B cell (primary cell): ENCODE data around the gene EEFSEC. TPM values are rescaled to one million over a fixed set of nuclear protein-coding genes. Genes with fewer than 3 reads are reported as not detected.

Experiments
- ATAC-seq: fragments of 200-7000 bp; cut with Tn5 transposase; one replicate; pipeline ENCODE4 v1.10.0; 2021; ENCODE audit warnings: low read depth, mild to moderate bottlenecking, moderate number of reproducible peaks, moderate library complexity
- CTCF ChIA-PET: fragments of 350-600 bp; sonication (Branson Sonifier 250); formaldehyde crosslinking; loops from one replicate; lab custom pipeline; 2021; ENCODE audit warnings: antibody characterized with exemption, inconsistent platforms; lab: Charles Lee
- POLR2A ChIA-PET: fragments of 350-600 bp; sonication (Branson Sonifier 250); formaldehyde crosslinking; loops from one replicate; lab custom pipeline; 2021; ENCODE audit warnings: antibody characterized with exemption; lab: Charles Lee
- DNase-seq: peaks from one replicate; pipeline ENCODE4 v3.0.0; 2013
- H2AFZ ChIP-seq: 2 replicates; pipeline ENCODE4 v1.6.1; 2012; ENCODE audit warnings: mild to moderate bottlenecking, low read depth, low read length; ENCODE audit not compliant: insufficient read depth, poor library complexity, severe bottlenecking
- H3K27ac ChIP-seq, 2 donors: 1 replicate in 1 of 2; 2 replicates in 1 of 2; pipeline ENCODE4 v1.5.1; 2012 to 2013; ENCODE audit warnings: low read length in 2 of 2, mild to moderate bottlenecking in 2 of 2, moderate library complexity in 1 of 2
- H3K27me3 ChIP-seq, 4 experiments: fragments of 200-600 bp in 1 of 4; sonication (generic) in 1 of 4; replicated peaks in 1 of 4; 1 replicate in 2 of 4; 2 replicates in 2 of 4; pipeline versions ENCODE4 v1.6.1 to v1.7.0; 2013 to 2016; ENCODE audit warnings: low read length in 3 of 4, mild to moderate bottlenecking in 2 of 4, mixed read lengths in 1 of 4, moderate library complexity in 1 of 4; ENCODE audit not compliant: insufficient read depth in 4 of 4, control insufficient read depth in 3 of 4; ENCODE audit errors: control extremely low read depth in 1 of 4
- H3K36me3 ChIP-seq, 2 experiments: replicated peaks in 1 of 2; 1 replicate in 1 of 2; 2 replicates in 1 of 2; pipeline versions ENCODE4 v1.6.1 to v1.7.1; 2013; ENCODE audit warnings: low read length in 1 of 2; ENCODE audit not compliant: insufficient read depth in 2 of 2, control insufficient read depth in 1 of 2; ENCODE audit errors: control extremely low read depth in 1 of 2, extremely low read depth in 1 of 2
- H3K4me1 ChIP-seq, 2 donors: fragments of 200-600 bp in 1 of 2; sonication (generic) in 1 of 2; 1 replicate in 1 of 2; 2 replicates in 1 of 2; pipeline versions ENCODE4 v1.5.1 to v1.6.1; 2013 to 2017; ENCODE audit warnings: low read length in 2 of 2; ENCODE audit not compliant: control insufficient read depth in 2 of 2, insufficient read depth in 2 of 2
- H3K4me2 ChIP-seq: replicated peaks from 2 replicates; pipeline ENCODE3; 2012; ENCODE audit warnings: mild to moderate bottlenecking, low read depth, low read length; ENCODE audit not compliant: poor library complexity, severe bottlenecking
- H3K4me3 ChIP-seq, 5 experiments: fragments of 200-600 bp in 1 of 5; sonication (generic) in 1 of 5; 1 replicate in 3 of 5; 2 replicates in 2 of 5; pipeline versions ENCODE4 v1.5.1 to v1.7.0; 2011 to 2016; ENCODE audit warnings: low read length in 4 of 5, mild to moderate bottlenecking in 4 of 5, low read depth in 2 of 5, control low read depth in 1 of 5, moderate library complexity in 1 of 5; ENCODE audit not compliant: insufficient read depth in 1 of 5; ENCODE audit errors: control extremely low read depth in 1 of 5, extremely low read depth in 1 of 5
- H3K79me2 ChIP-seq: fragments of 200-600 bp; sonication (generic); one replicate; pipeline ENCODE4 v1.6.0; 2016; ENCODE audit warnings: low read length; ENCODE audit not compliant: control insufficient read depth, insufficient read depth
- H3K9ac ChIP-seq: fragments of 200-600 bp; sonication (generic); 2 replicates; pipeline ENCODE4 v1.6.1; 2017; ENCODE audit warnings: mild to moderate bottlenecking, low read length, moderate library complexity
- H3K9me3 ChIP-seq, 3 donors: one replicate each; pipeline versions ENCODE4 v1.6.1 to v1.7.1; 2013; ENCODE audit warnings: low read length in 2 of 3; ENCODE audit not compliant: control insufficient read depth in 2 of 3, insufficient read depth in 1 of 3; ENCODE audit errors: control extremely low read depth in 1 of 3
- H4K20me1 ChIP-seq: 2 replicates; pipeline ENCODE4 v1.6.0; 2012; ENCODE audit warnings: mild to moderate bottlenecking, low read length; ENCODE audit not compliant: insufficient read depth, control insufficient read depth, poor library complexity, severe bottlenecking
- H3K27ac Mint-ChIP-seq: one replicate; pipeline ENCODE4 v1.8.0; 2021; ENCODE audit warnings: mixed read lengths
- H3K27me3 Mint-ChIP-seq: one replicate; pipeline ENCODE4 v1.8.0; 2021; ENCODE audit warnings: mixed read lengths
- H3K4me1 Mint-ChIP-seq: one replicate; pipeline ENCODE4 v1.8.0; 2021; ENCODE audit warnings: mixed read lengths
- H3K4me3 Mint-ChIP-seq: one replicate; pipeline ENCODE4 v1.8.0; 2021; ENCODE audit warnings: mixed read lengths
- H3K9me3 Mint-ChIP-seq: one replicate; pipeline ENCODE4 v1.8.0; 2022; ENCODE audit warnings: mixed read lengths; ENCODE audit not compliant: insufficient read depth
- EZH2 ChIP-seq: IDR thresholded peaks from 2 replicates; pipeline ENCODE4 v1.6.1; 2012; ENCODE audit warnings: borderline replicate concordance, low read depth, mild to moderate bottlenecking, moderate library complexity, low read length; ENCODE audit not compliant: insufficient read depth, poor library complexity, severe bottlenecking
- WGBS: methylation state at CpG from one replicate; pipeline ENCODE4 v1.1.5; 2013; ENCODE audit warnings: missing lambda C conversion rate; ENCODE audit not compliant: insufficient coverage; 5-methylcytosine and 5-hydroxymethylcytosine counted together
- intact Hi-C: fragments of 100-400 bp; cut with micrococcal nuclease; formaldehyde crosslinking; loops from one replicate; pipeline ENCODE4 v1.10.0; 2022
- polyA plus RNA-seq: library from polyadenylated mRNA; depleted of rRNA; stranded (reverse); fragments of >200 nt; gene quantifications from 2 replicates; pipeline ENCODE4 v1.2.3, GENCODE V29; 2012
- total RNA-seq, 2 donors: library from RNA; stranded (reverse); fragments of 120-200 nt in 1 of 2; gene quantifications; 1 replicate in 1 of 2; 2 replicates in 1 of 2; pipeline versions ENCODE4 v1.2.3 to v1.2.4, GENCODE V29; 2013 to 2022
- TF ChIP-seq, protein P1 (sequence below): fragments of 200-600 bp; IDR thresholded peaks from one replicate; pipeline ENCODE4 v1.8.0; 2022; ENCODE audit warnings: antibody characterized with exemption, mild to moderate bottlenecking

Gene EEFSEC
- total and polyA plus RNA-seq, 2 donors (not counting 1 experiment from before 2014, with no cell fraction given), result 17.9 to 18.4 TPM

GRCh38 chr3:128146201-128146600 lies 7.1 kb upstream of the EEFSEC start:
- intact Hi-C loops, result no loop called here
- no peak overlapping the region for H3K27ac Mint-ChIP-seq
- POLR2A ChIA-PET, result no interaction called here

GRCh38 chr3:128149650-128150049 lies 3.6 kb upstream of the EEFSEC start:
- H2AFZ ChIP-seq, result no peak overlapping the region
- peaks cover 7 to 9% of the 10 kb centered on the region in 2 donors for H3K4me1 ChIP-seq
- intact Hi-C loops, result no loop called here
- H4K20me1 ChIP-seq, result no peaks in the 10 kb centered on the region
- no peaks in the 10 kb centered on the region for H3K36me3 ChIP-seq
- DNase-seq (no peak), ATAC-seq (no peak)
- Mint-ChIP-seq H3K27me3 (no peaks in the 10 kb centered on the region), H3K4me3 (no peak overlapping the region), H3K9me3 (peaks cover 3% of the 10 kb centered on the region), H3K27ac (no peak overlapping the region), H3K4me1 (peaks cover 11% of the 10 kb centered on the region)
- no peaks in the 10 kb centered on the region for H3K27me3 ChIP-seq
- no peaks in the 10 kb centered on the region for H3K79me2 ChIP-seq
- no peak overlapping the region for H3K9ac ChIP-seq
- ChIA-PET POLR2A (no interaction called here), CTCF (no interaction called here)
- H3K4me3 ChIP-seq, result no peak overlapping the region
- peaks cover 0 to 3% (median 0%) of the 10 kb centered on the region in 3 donors for H3K9me3 ChIP-seq
- H3K27ac ChIP-seq, result no peak overlapping the region
- no peak overlapping the region for H3K4me2 ChIP-seq
- TF ChIP-seq, protein P1, sequence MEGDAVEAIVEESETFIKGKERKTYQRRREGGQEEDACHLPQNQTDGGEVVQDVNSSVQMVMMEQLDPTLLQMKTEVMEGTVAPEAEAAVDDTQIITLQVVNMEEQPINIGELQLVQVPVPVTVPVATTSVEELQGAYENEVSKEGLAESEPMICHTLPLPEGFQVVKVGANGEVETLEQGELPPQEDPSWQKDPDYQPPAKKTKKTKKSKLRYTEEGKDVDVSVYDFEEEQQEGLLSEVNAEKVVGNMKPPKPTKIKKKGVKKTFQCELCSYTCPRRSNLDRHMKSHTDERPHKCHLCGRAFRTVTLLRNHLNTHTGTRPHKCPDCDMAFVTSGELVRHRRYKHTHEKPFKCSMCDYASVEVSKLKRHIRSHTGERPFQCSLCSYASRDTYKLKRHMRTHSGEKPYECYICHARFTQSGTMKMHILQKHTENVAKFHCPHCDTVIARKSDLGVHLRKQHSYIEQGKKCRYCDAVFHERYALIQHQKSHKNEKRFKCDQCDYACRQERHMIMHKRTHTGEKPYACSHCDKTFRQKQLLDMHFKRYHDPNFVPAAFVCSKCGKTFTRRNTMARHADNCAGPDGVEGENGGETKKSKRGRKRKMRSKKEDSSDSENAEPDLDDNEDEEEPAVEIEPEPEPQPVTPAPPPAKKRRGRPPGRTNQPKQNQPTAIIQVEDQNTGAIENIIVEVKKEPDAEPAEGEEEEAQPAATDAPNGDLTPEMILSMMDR, result no peak
- no peak for TF ChIP-seq EZH2
- 93% methylated on average over 3 of the region's 5 CpGs for WGBS

More at GRCh38 chr3:128146201-128146600, 7.1 kb upstream of the EEFSEC start:
- over 99% methylated on average over 14 of the region's 14 CpGs for WGBS
- no peak overlapping the region for H3K4me3 Mint-ChIP-seq
- Histone ChIP-seq H3K27me3 (no peaks in the 10 kb centered on the region), H3K9me3 (no peaks in the 10 kb centered on the region), H3K9ac (no peak overlapping the region), H3K27ac (no peak overlapping the region), H4K20me1 (no peaks in the 10 kb centered on the region), H3K4me1 (no peaks in the 10 kb centered on the region), H3K36me3 (no peaks in the 10 kb centered on the region), H2AFZ (no peak overlapping the region), H3K79me2 (no peaks in the 10 kb centered on the region), H3K4me2 (no peak overlapping the region), H3K4me3 (no peak overlapping the region)
- DNase-seq, result no peak
- H3K27me3 Mint-ChIP-seq, result peaks cover 4% of the 10 kb centered on the region
- no peak for TF ChIP-seq EZH2
- TF ChIP-seq, protein P1, result no peak
- no peak for ATAC-seq
- no peaks in the 10 kb centered on the region for H3K9me3 Mint-ChIP-seq
- H3K4me1 Mint-ChIP-seq, result no peaks in the 10 kb centered on the region
- CTCF ChIA-PET, result no interaction called here
